Heart right ventricle (tissue), 16 donors: Measurements from ENCODE around the gene SLCO2B1. TPM values are rescaled to one million over a fixed set of nuclear protein-coding genes. Genes with fewer than 3 reads are reported as not detected.

Experiments used
- ATAC-seq, 8 donors: fragments of 200-7000 bp; cut with Tn5 transposase; one replicate each; pipeline ENCODE4 v1.9.1; 2020; ENCODE audit warnings: mild to moderate bottlenecking in 8 of 8, moderate library complexity in 8 of 8, moderate number of reproducible peaks in 1 of 8
- DNase-seq, 2 donors: peaks; one replicate each; pipeline ENCODE4 v3.0.0-alpha.2; 2020
- H3K27ac ChIP-seq, 10 donors: fragments of 200-600 bp; sonication (generic) in 2 of 10; one replicate each; pipeline versions ENCODE4 v1.5.0 to v1.8.0; 2020 to 2022; ENCODE audit warnings: mild to moderate bottlenecking in 3 of 10
- H3K27me3 ChIP-seq, 7 donors: fragments of 200-600 bp; one replicate each; pipeline ENCODE4 v1.8.0; 2021 to 2022; ENCODE audit warnings: mild to moderate bottlenecking in 2 of 7
- H3K36me3 ChIP-seq, 9 donors: fragments of 200-600 bp; sonication (generic) in 1 of 9; one replicate each; pipeline versions ENCODE4 v1.5.0 to v1.8.0; 2020 to 2022; ENCODE audit warnings: mild to moderate bottlenecking in 2 of 9
- H3K4me1 ChIP-seq, 9 donors: fragments of 200-600 bp; sonication (generic) in 1 of 9; one replicate each; pipeline versions ENCODE4 v1.5.0 to v1.8.0; 2020 to 2022; ENCODE audit warnings: mild to moderate bottlenecking in 4 of 9
- H3K4me3 ChIP-seq, 10 donors: fragments of 200-600 bp; sonication (generic) in 2 of 10; one replicate each; pipeline versions ENCODE4 v1.5.0 to v1.8.0; 2020 to 2022; ENCODE audit warnings: mild to moderate bottlenecking in 7 of 10, moderate library complexity in 2 of 10
- H3K9me3 ChIP-seq, 11 donors: fragments of 200-600 bp in 10 of 11; sonication (generic) in 2 of 11; one replicate each; pipeline versions ENCODE4 v1.5.0 to v1.8.0; 2013 to 2022; ENCODE audit warnings: mild to moderate bottlenecking in 2 of 11, control low read depth in 1 of 11, moderate library complexity in 1 of 11
- CTCF ChIP-seq, 9 donors: fragments of 200-600 bp; sonication (generic) in 2 of 9; IDR thresholded peaks; one replicate each; pipeline versions ENCODE4 v1.5.0 to v1.8.0; 2021 to 2022; ENCODE audit warnings: antibody characterized with exemption in 9 of 9, mild to moderate bottlenecking in 5 of 9, moderate library complexity in 1 of 9
- WGBS, 2 donors: extraction: QIAGEN DNeasy Blood & Tissue Kit; methylation state at CpG; one replicate each; pipeline ENCODE4 v1.1.7; 2013; ENCODE audit warnings: inconsistent platforms in 1 of 2; 5-methylcytosine and 5-hydroxymethylcytosine counted together
- intact Hi-C, 10 donors: fragments of 100-400 bp; cut with DNase I; formaldehyde crosslinking; loops; one replicate each; pipeline versions ENCODE4 v1.11.1 to v1.14.2; 2022
- polyA plus RNA-seq, 2 donors: library from polyadenylated mRNA; stranded (reverse); fragments of 200-250 nt; gene quantifications; one replicate each; pipeline ENCODE4 v1.2.3, GENCODE V29; 2013
- total RNA-seq, 10 donors: library from RNA; stranded (reverse); fragmentation: NEBNext Ultra II Directional in 3 of 10; extraction: Animal tissue kit (Norgen Biotek cat#: 25700) in 3 of 10; gene quantifications; one replicate each; pipeline versions ENCODE4 v1.2.1 to v1.2.4, GENCODE V29; 2021 to 2023
- donor health status: Arrhythmogenic right ventricular cardiomyopathy.
- donor health status: ischemic (EF 13 %, LVEDD 7.1; RV severe dilation, severe dysfunction).
- donor health status: healthy with polysubstance abuse.
- donor health status: DM: no; HTN: yes; CAD: no.
- donor health status: DM: no; HTN: no; CAD: no.
- donor health status: ischemic (EF 25% LVEDD 6.9; RV normal size, moderate dysfunction).
- donor health status: ischemic (EF 25% LVEDD 5.7; RV mildly dilated, moderate dysfunction).
- donor health status: healthy.
- donor health status: DM: yes; HTN: yes; CAD: no.
- donor health status: Ischemic cardiomyopathy.
- donor health status: ischemic (EF 35%, LVEDD 5.7; RV mildly dilated, moderate dysfunction).
- donor health status: nonischemic (EF 11% LVEDD 7.7; RV severe dilation, severe dysfunction).
- donor health status: DM: yes; HTN: yes; CAD: no.
- donor health status: PGD.
- donor health status: ischemic (EF 29% LVEDD 5.4; RV normal size, mild dysfunction).
- donor health status: nonischemic (EF 23%, LVEDD 6.1; RV moderate dilation, normal function).

The SLCO2B1 gene
- total and polyA plus RNA-seq, 12 donors, result 5.2 to 69.0 (median 16.9) TPM

- peaks cover 0 to 10% (median 0%) of the 10 kb centered on the region in 11 donors for H3K9me3 ChIP-seq
- peaks cover 5 to 93% (median 74%) of the 10 kb centered on the region in 9 donors for H3K4me1 ChIP-seq
- H3K27me3 ChIP-seq, result no peaks in the 10 kb centered on the region
- H3K27ac ChIP-seq, result peak overlapping the region in 3 of 10 donors; percentile 10 to 92 (median 76)
- peaks cover 0 to 50% (median 4%) of the 10 kb centered on the region in 9 donors for H3K36me3 ChIP-seq
- intact Hi-C loops, result no loop called here
- no peak for TF ChIP-seq CTCF (IDR thresholded peaks at IDR 0.05)
- ATAC-seq (no peak), DNase-seq (no peak)
- no peak overlapping the region for H3K4me3 ChIP-seq
These were observed 7.3 kb downstream of the SLCO2B1 start for GRCh38 chr11:75158241-75158640.

- Histone ChIP-seq H3K4me3 (no peak overlapping the region), H3K9me3 (peaks cover 0 to 10% (median 0%) of the 10 kb centered on the region in 11 donors), H3K27me3 (no peaks in the 10 kb centered on the region), H3K36me3 (peaks cover 0 to 55% (median 4%) of the 10 kb centered on the region in 9 donors), H3K4me1 (peaks cover 5 to 94% (median 74%) of the 10 kb centered on the region in 9 donors), H3K27ac (peak overlapping the region in 8 of 10 donors; percentile 22 to 92 (median 80))
- ATAC-seq (no peak), DNase-seq (no peak)
- intact Hi-C loops, result no loop called here
- WGBS, 2 donors, result 93 to 97% methylated on average over 4 of the region's 4 CpGs
- no peak for TF ChIP-seq CTCF (IDR thresholded peaks at IDR 0.05)
These were observed 7.8 kb downstream of the SLCO2B1 start for GRCh38 chr11:75158696-75159150.

- Histone ChIP-seq H3K27me3 (no peaks in the 10 kb centered on the region), H3K36me3 (peaks cover 0 to 57% (median 4%) of the 10 kb centered on the region in 9 donors), H3K4me3 (peak overlapping the region in 3 of 10 donors; percentile 7 to 20 (median 9)), H3K9me3 (peaks cover 0 to 10% (median 0%) of the 10 kb centered on the region in 11 donors), H3K4me1 (peaks cover 5 to 94% (median 68%) of the 10 kb centered on the region in 9 donors), H3K27ac (peak overlapping the region in 9 of 10 donors; percentile 60 to 92 (median 82))
- intact Hi-C loops, result no loop called here
- 83 to 89% methylated on average over 17 of the region's 17 CpGs for WGBS, 2 donors
- ATAC-seq (no peak), DNase-seq (no peak)
- TF ChIP-seq CTCF (IDR thresholded peaks at IDR 0.05), result no peak
These were observed 8.4 kb downstream of the SLCO2B1 start for GRCh38 chr11:75159151-75159953.

- peaks cover 5 to 92% (median 61%) of the 10 kb centered on the region in 9 donors for H3K4me1 ChIP-seq
- 40 to 52% methylated on average over 6 of the region's 6 CpGs for WGBS, 2 donors
These were observed 9.4 kb downstream of the SLCO2B1 start for GRCh38 chr11:75160220-75160757.

More at GRCh38 chr11:75160220-75160757, 9.4 kb downstream of the SLCO2B1 start:
- H3K27me3 ChIP-seq, result no peaks in the 10 kb centered on the region
- intact Hi-C loops, result no loop called here
- peaks cover 0 to 10% (median 0%) of the 10 kb centered on the region in 11 donors for H3K9me3 ChIP-seq
- DNase-seq (peak in 1 of 2 donors; percentile 50), ATAC-seq (peak; percentile 13 to 87 (median 57))
- peak overlapping the region; percentile 32 to 92 (median 80) for H3K27ac ChIP-seq
- H3K4me3 ChIP-seq, result peak overlapping the region in 3 of 10 donors; percentile 7 to 20 (median 9)
- no peak for TF ChIP-seq CTCF (IDR thresholded peaks at IDR 0.05)
- peaks cover 0 to 63% (median 4%) of the 10 kb centered on the region in 9 donors for H3K36me3 ChIP-seq
